Activated CD4-positive, alpha-beta T cell treated with anti-CD3 and anti-CD28 coated beads, Interleukin-2, Interleukin-6, amounts not matched to agents 100 ng/mL and 50 ng/mL, durations not matched to agents 16 hours and 8 hours (primary cell): ENCODE measurements around the gene HCFC1.

Experiments
- DNase-seq: peaks from one replicate; pipeline ENCODE4 v3.0.0-alpha.2; 2020

Gene HCFC1

GRCh38 chrX:153921511-153922446 is 49.8 kb downstream of the HCFC1 start:
- peak; percentile 49 for DNase-seq

- DNase-seq = no peak
These were observed 50.5 kb downstream of the HCFC1 start for GRCh38 chrX:153921070-153921469.

- DNase-seq = no peak
These were observed 51.1 kb downstream of the HCFC1 start for GRCh38 chrX:153920546-153920945.

GRCh38 chrX:153919281-153919680 is 52.3 kb downstream of the HCFC1 start:
- no peak for DNase-seq

- no peak for DNase-seq
These were observed 53.7 kb downstream of the HCFC1 start for GRCh38 chrX:153917869-153918268.

GRCh38 chrX:153913701-153914100 is 57.9 kb downstream of the HCFC1 start:
- no peak for DNase-seq

GRCh38 chrX:153913211-153913610 is 58.4 kb downstream of the HCFC1 start:
- no peak for DNase-seq

- no peak for DNase-seq
These were observed 59.8 kb downstream of the HCFC1 start for GRCh38 chrX:153911798-153912197.

- no peak for DNase-seq
These were observed 61.2 kb downstream of the HCFC1 start for GRCh38 chrX:153910446-153910845.

- no peak for DNase-seq
These were observed 61.6 kb downstream of the HCFC1 start for GRCh38 chrX:153909980-153910360.

- no peak for DNase-seq
These were observed 62.3 kb downstream of the HCFC1 start for GRCh38 chrX:153909024-153909979.

GRCh38 chrX:153908219-153908860 is 63.3 kb downstream of the HCFC1 start:
- no peak for DNase-seq

- DNase-seq = no peak
These were observed 64.2 kb downstream of the HCFC1 start for GRCh38 chrX:153907456-153907855.

- DNase-seq = no peak
These were observed 65.3 kb downstream of the HCFC1 start for GRCh38 chrX:153906126-153906917.

- no peak for DNase-seq
These were observed 66.0 kb downstream of the HCFC1 start for GRCh38 chrX:153905481-153906095.

GRCh38 chrX:153903991-153904957 is 67.3 kb downstream of the HCFC1 start, which contains the start of gene AVPR2:
AVPR2 (plus strand) TSS chrX:153904673; CDS start chrX:153905146, 473 bp downstream.
- DNase-seq = no peak

GRCh38 chrX:153903238-153903980 is 68.2 kb downstream of the HCFC1 start:
- no peak for DNase-seq

- DNase-seq = no peak
These were observed 69.2 kb downstream of the HCFC1 start for GRCh38 chrX:153902385-153902784.

- DNase-seq = no peak
These were observed 69.9 kb downstream of the HCFC1 start for GRCh38 chrX:153901753-153902140.
